Measurements from ENCODE around the gene CD200R1.

- TF ChIP-seq TAF1 (IDR thresholded peaks at IDR 0.05; ENCODE audit: borderline replicate concordance, insufficient read depth, low read length), result no peak
- no peak for TF ChIP-seq POLR2AphosphoS5 (IDR thresholded peaks at IDR 0.05; ENCODE audit: low read depth, low read length)
- no peak for TF ChIP-seq SIN3A (IDR thresholded peaks at IDR 0.05; ENCODE audit: borderline replicate concordance, insufficient read depth, low read length)
Observed at GRCh38 chr3:112987710-112988334, 12.9 kb upstream of the CD200R1 start.

Measured in PFSK-1 (cell line).